ENCODE measurements around the gene CERKL.

CERKL gene

GRCh38 chr2:181576431-181576830, 80.5 kb downstream of the CERKL start:
- ATAC-seq, result no peak
- TF ChIP-seq SNAI2 (CRISPR knock-in tag; IDR thresholded peaks at IDR 0.05), result no peak
- TF ChIP-seq ESRRG (CRISPR knock-in tag; IDR thresholded peaks at IDR 0.05), result no peak
- no peak for TF ChIP-seq PATZ1 (CRISPR knock-in tag; IDR thresholded peaks at IDR 0.05; ENCODE audit: borderline replicate concordance)
- no peak for TF ChIP-seq ARNTL (CRISPR knock-in tag; IDR thresholded peaks at IDR 0.05; ENCODE audit: borderline replicate concordance, low read depth)
- TF ChIP-seq CREB5 (CRISPR knock-in tag; IDR thresholded peaks at IDR 0.05; ENCODE audit: low read depth), result no peak
- no peak for TF ChIP-seq ZFP30 (CRISPR knock-in tag; IDR thresholded peaks at IDR 0.05)
- TF ChIP-seq CSRNP3 (CRISPR knock-in tag; IDR thresholded peaks at IDR 0.05), result no peak
- no peak for TF ChIP-seq CSDC2 (CRISPR knock-in tag; IDR thresholded peaks at IDR 0.05)
- TF ChIP-seq ZC3H10 (CRISPR knock-in tag; IDR thresholded peaks at IDR 0.05), result no peak
- TF ChIP-seq ZNF70 (CRISPR knock-in tag; IDR thresholded peaks at IDR 0.05), result no peak
- TF ChIP-seq ZNF565 (CRISPR knock-in tag; conservative IDR thresholded peaks at IDR 0.05; ENCODE audit: low read depth), result no peak
- no peak for TF ChIP-seq TSHZ2 (CRISPR knock-in tag; IDR thresholded peaks at IDR 0.05)
- no peak for TF ChIP-seq ZFP3 (CRISPR knock-in tag; IDR thresholded peaks at IDR 0.05)
- no peak for TF ChIP-seq TOX (CRISPR knock-in tag; IDR thresholded peaks at IDR 0.05; ENCODE audit: borderline replicate concordance)
- TF ChIP-seq ISL1 (CRISPR knock-in tag; IDR thresholded peaks at IDR 0.05), result no peak
- no peak for TF ChIP-seq TCF4 (CRISPR knock-in tag; IDR thresholded peaks at IDR 0.05; ENCODE audit: borderline replicate concordance)
- TF ChIP-seq ZNF8 (CRISPR knock-in tag; IDR thresholded peaks at IDR 0.05), result no peak
- no peak for TF ChIP-seq POU6F1 (CRISPR knock-in tag; IDR thresholded peaks at IDR 0.05; ENCODE audit: borderline replicate concordance, low read depth)

GRCh38 chr2:181575650-181576025, 81.3 kb downstream of the CERKL start:
- no peak for TF ChIP-seq GLIS3 (CRISPR knock-in tag; IDR thresholded peaks at IDR 0.05)
- TF ChIP-seq PATZ1 (CRISPR knock-in tag; IDR thresholded peaks at IDR 0.05; ENCODE audit: borderline replicate concordance), result no peak
- TF ChIP-seq ZC3H10 (CRISPR knock-in tag; IDR thresholded peaks at IDR 0.05), result no peak
- TF ChIP-seq ZNF8 (CRISPR knock-in tag; IDR thresholded peaks at IDR 0.05), result no peak
- TF ChIP-seq RARB (CRISPR knock-in tag; IDR thresholded peaks at IDR 0.05), result no peak
- TF ChIP-seq BACH2 (CRISPR knock-in tag; IDR thresholded peaks at IDR 0.05; ENCODE audit: borderline replicate concordance), result no peak
- no peak for TF ChIP-seq CSDC2 (CRISPR knock-in tag; IDR thresholded peaks at IDR 0.05)
- no peak for TF ChIP-seq POU6F1 (CRISPR knock-in tag; IDR thresholded peaks at IDR 0.05; ENCODE audit: borderline replicate concordance, low read depth)
- TF ChIP-seq ISL1 (CRISPR knock-in tag; IDR thresholded peaks at IDR 0.05), result no peak
- TF ChIP-seq TOX (CRISPR knock-in tag; IDR thresholded peaks at IDR 0.05; ENCODE audit: borderline replicate concordance), result no peak

More at GRCh38 chr2:181575650-181576025, 81.3 kb downstream of the CERKL start:
- ATAC-seq, result no peak

Measured in SK-N-SH treated with all-trans-retinoic acid at 6 μM for 48 hours (cell line).